Activated CD8-positive, alpha-beta memory T cell treated with anti-CD3 and anti-CD28 coated beads, Interleukin-2, amount 10 ng/mL, durations not matched to agents 7 days and 5 days (primary cell): ENCODE measurements around the gene KIF18B. TPM values are rescaled to one million over a fixed set of nuclear protein-coding genes. Genes with fewer than 3 reads are reported as not detected.

Experiments used
- ATAC-seq: fragments of 150-1000 bp; cut with Tn5 transposase; one replicate; pipeline ENCODE4 v1.10.0; 2021; ENCODE audit warnings: moderate library complexity
- CTCF ChIA-PET: fragments of 350-600 bp; sonication (Branson Sonifier 250); formaldehyde crosslinking; loops from one replicate; lab custom pipeline; 2021; ENCODE audit warnings: antibody characterized with exemption; lab: Charles Lee
- DNase-seq: peaks from one replicate; pipeline ENCODE4 v3.0.0-alpha.2; 2020
- H3K27ac Mint-ChIP-seq: one replicate; pipeline ENCODE4 v1.8.0; 2021; ENCODE audit warnings: mild to moderate bottlenecking, mixed read lengths
- H3K27me3 Mint-ChIP-seq: one replicate; pipeline ENCODE4 v1.8.0; 2021; ENCODE audit warnings: mixed read lengths
- H3K36me3 Mint-ChIP-seq: one replicate; pipeline ENCODE4 v1.8.0; 2021; ENCODE audit warnings: mild to moderate bottlenecking, mixed read lengths
- H3K4me1 Mint-ChIP-seq: one replicate; pipeline ENCODE4 v1.8.0; 2021; ENCODE audit warnings: mixed read lengths
- H3K4me3 Mint-ChIP-seq: one replicate; pipeline ENCODE4 v1.8.0; 2021; ENCODE audit warnings: mild to moderate bottlenecking, moderate library complexity, mixed read lengths
- H3K9me3 Mint-ChIP-seq: one replicate; pipeline ENCODE4 v1.8.0; 2022; ENCODE audit warnings: low read depth, mixed read lengths
- total RNA-seq, 2 experiments: library from RNA; stranded (reverse); gene quantifications; one replicate each; pipeline ENCODE4 v1.2.3, GENCODE V29; 2021

KIF18B gene
- total RNA-seq, 2 experiments from 2014 or later: 86.7 to 117 TPM

DNA sequence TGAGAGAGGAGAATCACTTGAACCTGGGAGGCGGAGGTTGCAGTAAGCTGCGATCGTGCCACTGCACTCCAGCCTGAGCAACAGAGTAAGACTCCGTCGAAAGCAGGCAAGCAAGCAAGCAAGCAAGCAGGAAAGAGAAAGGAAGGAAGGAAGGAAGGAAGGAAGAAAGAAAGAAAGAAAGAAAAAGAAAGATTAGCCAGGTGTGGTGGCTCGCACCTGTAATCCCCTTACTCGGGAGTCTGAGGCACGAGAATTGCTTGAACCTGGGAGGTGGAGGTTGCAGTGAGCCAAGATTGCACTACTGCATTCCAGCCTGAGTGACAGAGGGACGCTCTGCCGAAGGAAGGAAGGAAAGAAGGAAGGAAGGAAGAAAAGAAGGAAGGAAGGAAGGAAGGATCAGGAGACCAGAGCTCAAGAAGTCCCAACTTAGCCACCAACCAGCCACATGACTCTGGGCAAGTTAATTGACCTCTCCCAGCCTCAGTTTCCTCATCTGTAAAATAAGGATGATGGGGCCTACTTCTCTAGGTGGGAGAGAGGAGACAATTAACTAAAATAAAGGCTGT, 38.7 kb downstream of the KIF18B start:
- Mint-ChIP-seq H3K27ac (no peak overlapping the region), H3K4me1 (peaks cover 16% of the 10 kb centered on the region), H3K9me3 (no peaks in the 10 kb centered on the region), H3K36me3 (no peaks in the 10 kb centered on the region), H3K4me3 (no peak overlapping the region), H3K27me3 (peaks cover 29% of the 10 kb centered on the region)
- CTCF ChIA-PET: interaction anchor here (3.1 kb wide), 1 partner anchor 11 kb away, joined by 26 read pairs; no protein-coding TSS in a partner anchor
- ATAC-seq (no peak), DNase-seq (no peak)

DNA sequence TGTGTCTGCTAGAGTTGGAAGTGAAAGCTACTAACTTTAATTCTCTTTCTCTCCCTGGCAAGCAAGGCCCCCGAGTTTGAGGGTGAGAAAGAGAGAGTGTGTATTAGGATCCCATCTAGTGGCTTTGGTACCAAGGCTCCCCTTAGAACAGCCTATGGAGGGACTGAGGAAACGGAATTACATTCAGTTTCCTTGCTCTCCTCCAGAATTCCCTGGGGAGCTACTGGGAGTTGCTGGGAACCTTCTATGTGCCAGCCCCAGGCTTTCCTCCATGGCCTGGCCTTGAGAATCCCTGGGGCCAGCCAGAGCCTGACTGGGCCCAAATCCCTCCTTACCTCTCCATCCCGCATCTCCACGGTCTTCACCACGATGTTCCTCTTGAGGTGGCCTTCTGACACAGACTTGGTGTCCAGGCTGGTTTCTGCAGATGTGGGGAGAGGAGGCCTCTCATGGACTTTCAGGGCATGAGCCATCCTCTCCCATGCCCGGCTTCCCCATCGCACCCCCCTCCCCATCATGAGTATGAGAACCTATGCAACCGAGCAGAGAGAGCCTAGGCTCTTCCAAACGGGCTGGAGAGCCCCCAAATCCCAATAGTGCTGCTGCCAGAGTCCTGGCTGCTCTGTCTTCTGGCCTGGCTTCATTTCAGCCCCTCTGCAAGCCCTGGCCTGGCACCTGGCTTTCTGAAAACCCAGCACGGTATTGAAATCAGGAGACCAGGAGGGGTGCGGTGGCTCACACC, 39.7 kb downstream of the KIF18B start:
- Mint-ChIP-seq H3K27ac (no peak overlapping the region), H3K4me3 (no peak overlapping the region), H3K9me3 (no peaks in the 10 kb centered on the region), H3K36me3 (no peaks in the 10 kb centered on the region), H3K4me1 (peaks cover 12% of the 10 kb centered on the region), H3K27me3 (peaks cover 23% of the 10 kb centered on the region)
- CTCF ChIA-PET: interaction anchor here (0.7 to 1.7 kb wide), 4 partner anchors 10 to 192 kb away, joined by 3 to 6 read pairs (median 4); no protein-coding TSS in a partner anchor
- DNase-seq (no peak), ATAC-seq (no peak)

DNA sequence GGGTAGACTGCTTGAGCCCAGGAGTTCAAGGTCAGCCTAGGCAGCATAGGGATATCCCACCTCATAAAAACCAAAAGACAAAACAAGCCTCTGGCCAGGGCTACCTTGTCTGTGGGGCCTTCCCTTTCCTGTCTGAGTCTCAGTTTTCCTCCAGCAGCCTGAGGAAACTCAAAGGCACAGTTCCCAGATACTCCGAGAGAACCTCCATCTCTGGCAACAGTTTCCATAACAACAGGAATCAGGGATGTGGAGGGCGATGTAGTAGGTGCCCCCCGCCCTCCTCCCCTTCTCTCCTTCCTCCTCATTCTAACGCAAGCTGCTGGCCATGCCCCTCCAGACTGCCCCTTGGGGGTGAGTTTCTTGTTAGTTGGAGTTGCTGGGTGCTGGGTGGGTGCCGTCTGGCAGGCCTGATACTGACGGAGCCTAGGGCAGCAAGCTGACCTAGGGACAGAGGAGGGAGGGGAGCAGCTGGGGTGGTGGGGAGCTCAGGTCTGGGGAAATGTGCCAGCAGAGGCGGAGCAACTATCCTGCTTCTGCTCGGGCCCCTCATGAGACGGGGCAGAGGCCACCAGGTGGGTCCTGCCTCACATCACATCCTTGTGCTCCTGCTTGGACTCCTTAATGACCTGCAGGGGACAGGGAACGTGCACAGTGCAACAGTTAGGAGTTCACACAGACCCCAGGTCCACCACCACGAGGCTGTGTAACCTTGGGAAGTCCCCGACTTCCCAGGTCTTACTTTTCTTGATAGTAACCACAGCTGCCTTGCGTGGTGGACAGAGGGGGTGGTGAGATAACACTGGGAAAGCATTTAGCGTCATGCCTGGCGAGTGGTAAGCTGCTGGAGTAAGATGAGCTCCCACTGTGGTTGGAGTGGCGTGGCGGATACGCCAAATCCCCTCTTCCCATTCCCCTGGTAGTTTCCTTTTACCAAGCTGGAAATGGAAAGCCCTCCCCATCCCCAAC, 40.5 kb downstream of the KIF18B start:
- no peak for DNase-seq
- Mint-ChIP-seq H3K36me3 (no peaks in the 10 kb centered on the region), H3K4me3 (no peak overlapping the region), H3K4me1 (peaks cover 12% of the 10 kb centered on the region), H3K27ac (no peak overlapping the region), H3K27me3 (peaks cover 15% of the 10 kb centered on the region), H3K9me3 (no peaks in the 10 kb centered on the region)
- CTCF ChIA-PET: interaction anchor here (0.7 to 1.7 kb wide), 4 partner anchors 11 to 193 kb away, joined by 3 to 6 read pairs (median 4); no protein-coding TSS in a partner anchor
- ATAC-seq: no peak

DNA sequence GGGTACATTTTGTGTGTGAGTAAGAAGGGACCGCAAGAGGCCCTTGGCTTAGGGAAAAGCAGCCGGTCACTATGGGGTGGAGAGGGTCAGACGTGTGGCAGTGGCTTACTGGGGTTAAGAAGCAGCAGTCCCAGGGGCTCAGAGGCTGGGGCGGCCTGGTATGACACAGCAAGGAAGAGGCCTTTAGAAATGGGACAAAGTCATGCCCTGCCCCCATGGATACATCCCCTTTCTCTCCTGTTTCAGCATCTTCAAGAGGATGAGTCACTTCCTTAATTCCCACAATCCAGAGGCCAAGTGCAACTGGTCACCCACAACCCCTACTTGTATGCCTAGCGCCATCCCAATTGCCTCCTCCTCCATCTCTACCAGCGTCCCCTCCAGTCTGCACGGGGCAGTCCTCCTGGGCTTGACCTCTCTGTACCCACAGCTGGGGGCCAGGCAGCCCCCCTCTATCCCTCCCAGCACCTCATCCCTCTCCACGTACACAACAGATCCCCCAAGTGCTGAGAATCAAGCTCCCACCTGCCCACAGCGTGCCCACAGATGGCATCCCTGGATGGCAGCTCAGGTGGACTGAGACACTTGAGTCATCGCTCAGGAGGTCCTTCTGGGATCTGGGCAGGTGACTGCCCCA, 41.4 kb downstream of the KIF18B start:
- H3K27me3 Mint-ChIP-seq: peaks cover 15% of the 10 kb centered on the region
- ATAC-seq: no peak
- H3K36me3 Mint-ChIP-seq: no peaks in the 10 kb centered on the region
- H3K27ac Mint-ChIP-seq: no peak overlapping the region
- no peak for DNase-seq
- H3K4me3 Mint-ChIP-seq: no peak overlapping the region
- CTCF ChIA-PET: interaction anchor here (1.7 kb wide), 2 partner anchors 12 to 14 kb away, joined by 5 to 6 read pairs; no protein-coding TSS in a partner anchor
- peaks cover 11% of the 10 kb centered on the region for H3K4me1 Mint-ChIP-seq
- H3K9me3 Mint-ChIP-seq: no peaks in the 10 kb centered on the region

DNA sequence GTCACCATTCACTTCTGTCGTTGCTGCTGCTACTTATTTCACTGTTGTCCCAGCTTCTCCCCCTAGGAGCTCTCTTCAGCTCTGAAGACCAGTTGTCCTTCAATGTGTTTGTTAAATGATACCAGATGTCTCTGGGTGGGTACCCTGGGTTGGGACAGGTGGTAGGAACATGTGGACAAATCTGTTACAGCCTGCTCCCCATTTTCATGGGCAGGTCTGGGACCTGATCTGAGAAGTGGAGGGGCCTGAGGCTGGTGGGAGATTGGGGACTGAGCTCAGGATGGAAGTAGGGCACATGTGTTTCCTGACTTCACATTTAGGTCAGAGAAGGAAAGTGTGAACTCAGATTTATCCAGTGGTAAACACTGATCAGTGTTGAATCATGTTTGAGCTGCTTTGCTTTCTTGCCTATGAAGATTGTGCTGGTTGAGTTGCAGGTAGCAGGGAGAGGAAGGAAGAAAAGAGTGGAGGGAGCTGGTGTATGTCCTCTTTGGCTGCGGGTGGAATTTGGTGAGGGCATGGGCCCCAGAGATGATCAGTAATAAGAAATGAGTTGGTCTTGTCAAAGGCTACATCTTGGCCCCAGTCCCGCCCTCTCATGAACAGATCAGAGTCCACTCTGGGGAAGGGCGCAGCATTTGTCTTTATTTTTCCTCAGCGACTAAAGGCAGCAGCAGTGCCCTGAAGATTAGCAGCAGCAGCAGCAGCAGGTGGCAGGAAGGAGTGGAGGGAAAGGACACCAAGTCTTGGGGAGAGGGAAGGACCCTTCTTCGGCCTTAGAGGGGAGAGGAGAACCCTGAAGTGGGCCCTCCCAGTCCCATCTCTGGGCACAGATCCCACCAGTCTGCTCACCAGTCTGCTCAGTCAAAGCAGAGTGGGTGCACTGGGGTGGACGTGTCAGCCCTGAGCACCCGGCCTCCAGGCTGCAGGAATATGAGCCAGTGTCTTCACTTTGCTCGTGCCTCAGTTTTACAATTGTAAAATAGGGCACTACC, 42.3 kb downstream of the KIF18B start:
- ATAC-seq (no peak), DNase-seq (no peak)
- Mint-ChIP-seq H3K9me3 (no peaks in the 10 kb centered on the region), H3K4me3 (no peak overlapping the region), H3K27me3 (peaks cover 8% of the 10 kb centered on the region), H3K36me3 (no peaks in the 10 kb centered on the region), H3K4me1 (peaks cover 8% of the 10 kb centered on the region), H3K27ac (no peak overlapping the region)
- CTCF ChIA-PET: interaction anchor here (0.6 to 3.2 kb wide), 2 partner anchors 12 to 230 kb away, joined by 3 to 11 read pairs; partner anchors contain the start of gene ACBD4

DNA sequence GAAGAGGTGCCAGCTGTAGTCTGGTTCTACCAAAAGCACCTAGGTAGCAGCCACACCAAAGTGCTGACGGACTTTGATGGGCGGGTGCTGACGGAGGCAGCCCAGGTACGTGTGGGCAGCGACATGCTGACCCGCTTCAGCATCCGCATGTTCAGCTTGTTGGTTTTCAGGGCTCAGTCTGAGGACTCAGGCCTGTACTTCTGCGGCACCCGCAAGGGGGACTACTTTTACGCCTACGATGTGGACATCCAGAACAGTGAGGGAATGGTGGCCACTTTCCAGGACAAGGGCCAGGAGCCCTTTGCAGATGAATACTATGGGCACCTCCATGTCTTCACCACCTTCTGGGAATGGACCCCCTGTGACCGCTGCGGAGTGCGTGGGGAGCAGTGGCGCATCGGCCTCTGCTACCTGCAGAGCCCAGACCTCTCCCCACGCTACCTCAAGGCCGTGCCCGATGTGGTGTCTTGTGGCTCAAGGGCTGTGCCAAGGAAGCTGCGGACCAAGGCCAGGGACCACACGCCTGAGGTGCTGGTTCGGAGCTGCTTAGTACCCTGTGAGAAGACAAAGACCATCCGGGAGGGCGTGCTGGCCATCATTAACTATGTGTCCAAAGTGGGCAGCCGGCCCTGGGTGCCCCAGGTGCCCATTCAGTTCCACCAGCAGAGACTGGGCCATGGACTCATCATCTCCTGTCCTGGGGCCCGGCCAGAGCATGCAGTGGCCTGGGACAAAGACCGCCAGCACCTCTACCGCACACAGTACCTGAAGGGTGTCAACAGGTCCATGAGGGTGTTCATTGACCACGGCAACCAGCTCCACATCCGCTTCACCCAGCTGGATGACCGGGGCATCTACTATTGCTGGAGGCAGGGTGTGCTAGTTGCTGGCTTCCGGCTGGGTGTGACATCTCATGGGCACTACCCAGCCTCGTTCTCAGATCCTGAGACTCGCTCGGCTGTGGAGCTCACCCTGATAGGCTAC, 43.3 kb downstream of the KIF18B start:
- Mint-ChIP-seq H3K9me3 (no peaks in the 10 kb centered on the region), H3K4me3 (no peak overlapping the region), H3K27ac (no peak overlapping the region), H3K4me1 (peaks cover 10% of the 10 kb centered on the region), H3K27me3 (peaks cover 8% of the 10 kb centered on the region), H3K36me3 (no peaks in the 10 kb centered on the region)
- DNase-seq (no peak), ATAC-seq (no peak)
- CTCF ChIA-PET: interaction anchor here (0.6 to 3.2 kb wide), 3 partner anchors 13 to 231 kb away, joined by 3 to 11 read pairs (median 3); partner anchors contain the start of gene ACBD4

DNA sequence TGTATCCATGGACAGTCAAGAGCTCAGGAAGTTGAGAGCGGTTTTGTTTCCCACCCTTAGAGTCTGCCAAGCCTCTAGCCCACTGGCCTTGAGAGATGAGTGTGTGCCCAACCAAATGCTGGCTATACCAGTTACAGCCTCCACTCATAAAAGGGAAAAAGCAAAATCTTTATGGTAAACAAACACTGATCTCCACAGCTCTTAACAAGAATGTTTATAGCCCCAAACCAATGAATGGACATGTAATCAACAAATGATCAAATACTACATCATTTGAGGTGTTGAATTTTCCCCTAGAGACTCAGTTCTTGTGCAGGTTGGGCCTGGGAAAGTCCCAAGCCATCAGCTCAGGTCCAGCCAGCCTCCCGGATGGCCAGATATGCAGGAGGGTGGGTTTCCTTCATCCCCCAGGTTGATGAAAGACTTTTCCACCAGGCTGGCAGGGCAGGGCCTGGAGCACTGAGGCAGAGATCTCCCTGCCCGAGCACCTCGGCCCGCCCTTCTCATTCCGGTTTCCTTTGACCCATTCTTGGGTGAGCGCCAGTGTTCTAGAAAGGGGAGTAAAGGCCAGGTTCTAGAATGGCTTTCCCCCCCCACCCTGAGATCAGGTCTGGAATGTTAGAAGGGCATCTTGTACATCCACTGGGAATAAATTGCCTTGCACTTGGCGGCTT, 44.4 kb downstream of the KIF18B start:
- H3K4me1 Mint-ChIP-seq: peaks cover 16% of the 10 kb centered on the region
- no peak overlapping the region for H3K27ac Mint-ChIP-seq
- CTCF ChIA-PET: interaction anchor here (0.8 to 3.3 kb wide), 4 partner anchors 7 to 232 kb away, joined by 3 to 17 read pairs (median 8); partner anchors contain the start of gene ACBD4
- no peaks in the 10 kb centered on the region for H3K9me3 Mint-ChIP-seq
- peaks cover 8% of the 10 kb centered on the region for H3K27me3 Mint-ChIP-seq
- no peak overlapping the region for H3K4me3 Mint-ChIP-seq
- DNase-seq (no peak), ATAC-seq (no peak)
- H3K36me3 Mint-ChIP-seq: no peaks in the 10 kb centered on the region

DNA sequence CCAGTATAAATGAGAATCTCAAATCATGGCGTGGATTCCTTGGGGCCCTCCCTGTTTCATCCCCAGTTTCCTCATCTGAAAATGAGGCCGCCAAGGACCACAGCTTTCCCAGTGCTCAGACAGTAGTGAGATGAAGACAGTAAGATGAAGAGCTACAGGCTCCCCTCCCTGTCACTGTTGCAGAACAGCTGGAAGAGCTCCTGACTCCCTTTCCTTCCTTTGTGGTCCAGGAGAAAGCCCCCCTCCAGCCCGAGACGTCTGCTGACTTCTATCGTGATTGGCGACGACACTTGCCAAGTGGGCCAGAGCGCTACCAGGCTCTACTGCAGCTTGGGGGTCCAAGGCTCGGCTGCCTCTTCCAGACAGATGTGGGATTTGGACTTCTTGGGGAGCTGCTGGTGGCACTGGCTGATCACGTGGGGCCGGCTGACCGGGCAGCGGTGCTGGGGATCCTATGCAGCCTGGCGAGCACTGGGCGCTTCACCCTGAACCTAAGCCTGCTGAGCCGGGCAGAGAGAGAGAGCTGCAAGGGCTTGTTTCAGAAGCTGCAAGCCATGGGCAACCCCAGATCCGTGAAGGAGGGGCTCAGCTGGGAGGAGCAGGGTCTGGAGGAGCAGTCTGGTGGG, 45.3 kb downstream of the KIF18B start:
- no peaks in the 10 kb centered on the region for H3K36me3 Mint-ChIP-seq
- no peak overlapping the region for H3K4me3 Mint-ChIP-seq
- H3K27me3 Mint-ChIP-seq: peaks cover 8% of the 10 kb centered on the region
- H3K9me3 Mint-ChIP-seq: no peaks in the 10 kb centered on the region
- ATAC-seq (no peak), DNase-seq (no peak)
- CTCF ChIA-PET: interaction anchor here (0.6 to 3.3 kb wide), 4 partner anchors 8 to 315 kb away, joined by 3 to 17 read pairs (median 8); partner anchors contain the start of gene ACBD4
- no peak overlapping the region for H3K27ac Mint-ChIP-seq
- peaks cover 18% of the 10 kb centered on the region for H3K4me1 Mint-ChIP-seq

DNA sequence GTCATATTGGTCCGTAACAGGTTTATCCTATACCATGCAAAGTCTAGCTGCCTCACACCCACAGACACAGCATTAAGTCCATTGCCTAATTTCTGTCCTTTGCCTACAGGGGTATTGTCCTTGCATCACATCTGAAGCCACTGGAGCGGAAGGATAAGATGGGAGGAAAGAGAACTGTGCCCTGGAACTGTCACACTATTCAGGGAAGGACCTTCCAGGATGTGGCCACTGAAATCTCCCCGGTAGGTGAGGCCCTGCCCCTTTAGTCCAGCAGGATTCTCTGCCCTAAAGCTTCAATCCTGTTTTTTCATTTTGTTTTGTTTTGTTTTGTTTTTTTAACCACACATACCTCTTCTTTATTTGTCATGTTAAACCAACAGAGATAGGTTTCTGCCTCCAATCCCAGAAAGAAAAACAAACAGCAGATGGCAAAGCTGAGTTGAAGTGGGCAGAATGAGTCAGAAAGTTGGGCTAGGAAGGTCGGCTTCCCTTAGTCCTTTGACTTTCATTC, 46.1 kb downstream of the KIF18B start:
- Mint-ChIP-seq H3K36me3 (no peaks in the 10 kb centered on the region), H3K27me3 (peaks cover 8% of the 10 kb centered on the region), H3K4me3 (no peak overlapping the region), H3K9me3 (no peaks in the 10 kb centered on the region), H3K27ac (no peak overlapping the region), H3K4me1 (peaks cover 20% of the 10 kb centered on the region)
- DNase-seq (no peak), ATAC-seq (no peak)
- CTCF ChIA-PET: interaction anchor here (0.9 to 3.3 kb wide), 3 partner anchors 9 to 234 kb away, joined by 3 to 17 read pairs (median 3); partner anchors contain the start of gene ACBD4

DNA sequence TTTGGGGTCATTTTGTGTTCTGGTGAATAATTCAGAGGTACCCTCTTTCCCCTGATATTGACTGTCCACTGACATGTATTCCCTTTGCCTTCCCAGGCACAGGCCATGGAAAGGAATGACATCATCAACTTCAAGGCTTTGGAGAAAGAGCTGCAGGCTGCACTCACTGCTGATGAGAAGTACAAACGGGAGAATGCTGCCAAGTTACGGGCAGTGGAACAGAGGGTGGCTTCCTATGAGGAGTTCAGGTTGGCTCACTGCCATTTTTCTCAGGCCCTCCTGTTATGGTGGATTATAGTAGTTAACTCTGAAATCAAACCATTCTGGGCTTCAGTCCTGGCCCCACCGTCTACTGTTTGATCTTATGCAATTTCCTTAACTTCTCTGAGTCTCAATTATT, 46.7 kb downstream of the KIF18B start:
- CTCF ChIA-PET: interaction anchor here (0.6 to 3.5 kb wide), 7 partner anchors 10 to 234 kb away, joined by 3 to 17 read pairs (median 3); partner anchors contain the start of gene ACBD4
- Mint-ChIP-seq H3K4me3 (no peak overlapping the region), H3K27ac (no peak overlapping the region), H3K4me1 (peaks cover 25% of the 10 kb centered on the region), H3K36me3 (peaks cover 3% of the 10 kb centered on the region), H3K9me3 (no peaks in the 10 kb centered on the region), H3K27me3 (peaks cover 8% of the 10 kb centered on the region)
- ATAC-seq (no peak), DNase-seq (no peak)
